Measurements from ENCODE around the gene TLK1. TPM values are rescaled to one million over a fixed set of nuclear protein-coding genes. Genes with fewer than 3 reads are reported as not detected.

TLK1 gene
- total RNA-seq, 2 experiments from 2014 or later, result 29.7 to 150 TPM

- BruUV-seq (replicated peaks), result no TSS peak
- DNase-seq (ENCODE audit: low spot score), result no peak
- CTCF ChIA-PET (ENCODE audit: unreplicated experiment), result no interaction called here
These were observed 12.4 kb upstream of the TLK1 start for GRCh38 chr2:171173087-171173486.

DNA sequence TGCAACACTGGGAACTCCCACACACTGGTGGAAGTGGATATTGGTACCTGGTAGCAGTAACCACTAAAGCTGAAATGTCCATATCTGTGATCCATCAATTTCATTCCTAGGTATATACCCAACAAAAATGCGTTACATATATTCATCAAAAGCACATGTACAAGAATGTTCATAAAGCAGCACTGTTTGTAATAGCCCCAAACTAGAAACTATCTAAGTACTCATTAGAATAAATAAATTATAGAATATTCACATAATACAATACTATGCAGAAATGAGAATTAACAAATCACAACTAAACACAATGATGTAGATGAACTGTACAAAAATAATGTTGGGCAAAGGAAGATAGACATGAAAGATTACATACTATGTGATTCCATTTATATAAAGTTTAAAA, 11.1 kb upstream of the TLK1 start:
- no TSS peak for BruUV-seq (replicated peaks)
- Histone ChIP-seq H2AFZ (ENCODE audit: low read length) (no peak overlapping the region), H3K9me3 (ENCODE audit: low read length) (peaks cover 14% of the 10 kb centered on the region; the same call in 1 of the 2 replicates), H3K79me2 (ENCODE audit: insufficient read depth, low read depth, low read length) (no peaks in the 10 kb centered on the region), H3K27ac (ENCODE audit: low read depth, low read length, poor library complexity, severe bottlenecking) (no peak overlapping the region), H3K4me2 (ENCODE audit: low read length) (no peak overlapping the region), H4K20me1 (ENCODE audit: insufficient read depth, low read length) (no peaks in the 10 kb centered on the region), H3K4me1 (ENCODE audit: insufficient read depth, low read length, poor library complexity, severe bottlenecking) (no peaks in the 10 kb centered on the region), H3K4me3 (ENCODE audit: low read depth, low read length, poor library complexity, severe bottlenecking) (no peak overlapping the region), H3K36me3 (ENCODE audit: insufficient read depth, low read length) (no peaks in the 10 kb centered on the region; the same call in 1 of the 2 replicates), H3K9me2 (ENCODE audit: insufficient read depth, low read length) (no peaks in the 10 kb centered on the region)
- POLR2A ChIA-PET, result no interaction called here
- intact Hi-C loops (cut with micrococcal nuclease; ENCODE audit: unreplicated experiment), result no loop called here
- no peak for DNase-seq (ENCODE audit: low spot score)
- CTCF ChIA-PET (ENCODE audit: unreplicated experiment), result interaction anchor here (0.6 kb wide), 1 partner anchor 82 kb away, joined by 3 read pairs; no protein-coding TSS in a partner anchor
- TF ChIP-seq EZH2phosphoT487 (IDR thresholded peaks at IDR 0.05; ENCODE audit: borderline replicate concordance, low read depth, low read length), result no peak
- no peak for TF ChIP-seq CTCF (conservative IDR thresholded peaks at IDR 0.05; ENCODE audit: low read length)

More at GRCh38 chr2:171173087-171173486, 12.4 kb upstream of the TLK1 start:
- H3K9me2 ChIP-seq (ENCODE audit: insufficient read depth, low read length), result no peaks in the 10 kb centered on the region
- H3K4me3 ChIP-seq (ENCODE audit: low read depth, low read length, poor library complexity, severe bottlenecking), result no peak overlapping the region
- no peak overlapping the region for H3K4me2 ChIP-seq (ENCODE audit: low read length)
- H4K20me1 ChIP-seq (ENCODE audit: insufficient read depth, low read length), result no peaks in the 10 kb centered on the region
- no peak for TF ChIP-seq EZH2phosphoT487 (IDR thresholded peaks at IDR 0.05; ENCODE audit: borderline replicate concordance, low read depth, low read length)
- no peak for TF ChIP-seq CTCF (conservative IDR thresholded peaks at IDR 0.05; ENCODE audit: low read length)
- no peak overlapping the region for H3K27ac ChIP-seq (ENCODE audit: low read depth, low read length, poor library complexity, severe bottlenecking)
- H3K36me3 ChIP-seq (ENCODE audit: insufficient read depth, low read length), result no peaks in the 10 kb centered on the region; the same call in 1 of the 2 replicates
- H3K79me2 ChIP-seq (ENCODE audit: insufficient read depth, low read depth, low read length), result no peaks in the 10 kb centered on the region
- POLR2A ChIA-PET, result interaction anchor here (0.6 to 1.7 kb wide), 4 partner anchors 9 to 61 kb away, joined by 3 to 6 read pairs (median 4); no protein-coding TSS in a partner anchor
- peaks cover 14% of the 10 kb centered on the region; the same call in 1 of the 2 replicates for H3K9me3 ChIP-seq (ENCODE audit: low read length)
- H3K4me1 ChIP-seq (ENCODE audit: insufficient read depth, low read length, poor library complexity, severe bottlenecking), result no peaks in the 10 kb centered on the region
- no peak overlapping the region for H2AFZ ChIP-seq (ENCODE audit: low read length)
- intact Hi-C loops (cut with micrococcal nuclease; ENCODE audit: unreplicated experiment), result no loop called here

GRCh38 chr2:171169839-171170238, 9.1 kb upstream of the TLK1 start:
- BruUV-seq (replicated peaks), result no TSS peak
- DNase-seq (ENCODE audit: low spot score), result no peak
- H3K4me1 ChIP-seq (ENCODE audit: insufficient read depth, low read length, poor library complexity, severe bottlenecking), result no peaks in the 10 kb centered on the region
- H3K36me3 ChIP-seq (ENCODE audit: insufficient read depth, low read length), result no peaks in the 10 kb centered on the region; the same call in 1 of the 2 replicates
- CTCF ChIA-PET (ENCODE audit: unreplicated experiment), result no interaction called here
- H3K9me3 ChIP-seq (ENCODE audit: low read length), result peaks cover 14% of the 10 kb centered on the region; the same call in 1 of the 2 replicates
- H3K9me2 ChIP-seq (ENCODE audit: insufficient read depth, low read length), result no peaks in the 10 kb centered on the region
- POLR2A ChIA-PET, result interaction anchor here (0.6 to 1.1 kb wide), 3 partner anchors 83 to 232 kb away, joined by 3 to 5 read pairs (median 3); no protein-coding TSS in a partner anchor
- intact Hi-C loops (cut with micrococcal nuclease; ENCODE audit: unreplicated experiment), result no loop called here
- TF ChIP-seq EZH2phosphoT487 (IDR thresholded peaks at IDR 0.05; ENCODE audit: borderline replicate concordance, low read depth, low read length) (no peak), CTCF (conservative IDR thresholded peaks at IDR 0.05; ENCODE audit: low read length) (no peak)
- no peak overlapping the region for H2AFZ ChIP-seq (ENCODE audit: low read length)
- H3K4me2 ChIP-seq (ENCODE audit: low read length), result no peak overlapping the region
- no peak overlapping the region for H3K4me3 ChIP-seq (ENCODE audit: low read depth, low read length, poor library complexity, severe bottlenecking)
- H3K79me2 ChIP-seq (ENCODE audit: insufficient read depth, low read depth, low read length), result no peaks in the 10 kb centered on the region
- no peaks in the 10 kb centered on the region for H4K20me1 ChIP-seq (ENCODE audit: insufficient read depth, low read length)
- no peak overlapping the region for H3K27ac ChIP-seq (ENCODE audit: low read depth, low read length, poor library complexity, severe bottlenecking)
